Body of pancreas (tissue), 4 donors: ENCODE results near the gene HDAC1.

Experiments
- CTCF ChIP-seq, 7 experiments: fragments of 450-650 bp in 4 of 7; fragments of 200-600 bp in 3 of 7; sonication (generic) in 3 of 7; IDR thresholded peaks; one replicate each; pipeline ENCODE4 v1.5.1; 2016 to 2019; ENCODE audit warnings: antibody characterized with exemption in 7 of 7
- POLR2A ChIP-seq, 3 donors: fragments of 450-650 bp; IDR thresholded peaks; one replicate each; pipeline ENCODE4 v1.6.1; 2016; ENCODE audit warnings: antibody characterized with exemption in 3 of 3, mild to moderate bottlenecking in 2 of 3

- TF ChIP-seq POLR2A (IDR thresholded peaks at IDR 0.05) (no peak), CTCF (IDR thresholded peaks at IDR 0.05) (no peak)
Measured at GRCh38 chr1:32357614-32358013, 65.7 kb downstream of the HDAC1 start.
